HEK293T (cell line): ENCODE results near the gene SPRYD3.
A peak's percentile ranks its signal among the peaks of the same experiment; 100 is the strongest.

Source experiments
- CTCF ChIA-PET: fragments of 350-600 bp; formaldehyde crosslinking; extraction: SDS; loops from one replicate; lab custom pipeline; 2021; ENCODE audit warnings: antibody characterized with exemption, inconsistent platforms; lab: Yijun Ruan, JAX
- POLR2A ChIA-PET: fragments of 350-600 bp; formaldehyde crosslinking; extraction: SDS; loops from one replicate; lab custom pipeline; 2020; ENCODE audit warnings: antibody characterized with exemption, inconsistent platforms; lab: Yijun Ruan, JAX
- DNase-seq: peaks from one replicate; pipeline ENCODE4 v3.0.0; 2012; ENCODE audit warnings: mixed read lengths; ENCODE audit errors: extremely low spot score
- ARNT ChIP-seq: fragments of 450-650 bp; IDR thresholded peaks from 2 replicates; pipeline ENCODE4 v1.6.1; 2017; ENCODE audit warnings: mild to moderate bottlenecking
- BHLHE40 ChIP-seq: fragments of 450-650 bp; IDR thresholded peaks from 2 replicates; pipeline ENCODE4 v1.6.1; 2016; ENCODE audit warnings: mild to moderate bottlenecking, moderate library complexity, borderline replicate concordance
- CTBP1 ChIP-seq: fragments of 450-650 bp; IDR thresholded peaks from 2 replicates; pipeline ENCODE4 v1.6.1; 2016; ENCODE audit warnings: borderline replicate concordance
- ELF4 ChIP-seq: fragments of 450-650 bp; IDR thresholded peaks from 2 replicates; pipeline ENCODE4 v1.6.1; 2017; ENCODE audit warnings: antibody characterized with exemption
- FOXA1 ChIP-seq: fragments of 450-650 bp; IDR thresholded peaks from 2 replicates; pipeline ENCODE4 v1.6.1; 2016; ENCODE audit warnings: mild to moderate bottlenecking
- FOXK2 ChIP-seq: fragments of 450-650 bp; IDR thresholded peaks from 2 replicates; pipeline ENCODE4 v1.6.1; 2016; ENCODE audit warnings: mild to moderate bottlenecking
- FOXM1 ChIP-seq: fragments of 450-650 bp; IDR thresholded peaks from 2 replicates; pipeline ENCODE4 v1.6.1; 2017; ENCODE audit warnings: mild to moderate bottlenecking, borderline replicate concordance
- HDGF ChIP-seq: fragments of 450-650 bp; IDR thresholded peaks from 2 replicates; pipeline ENCODE4 v1.6.1; 2017; ENCODE audit warnings: antibody characterized with exemption, borderline replicate concordance
- L3MBTL2 ChIP-seq: fragments of 450-650 bp; conservative IDR thresholded peaks from 2 replicates; pipeline ENCODE4 v1.6.1; 2016; ENCODE audit warnings: mild to moderate bottlenecking
- LEF1 ChIP-seq: fragments of 450-650 bp; IDR thresholded peaks from 2 replicates; pipeline ENCODE4 v1.6.1; 2017; ENCODE audit warnings: mild to moderate bottlenecking, borderline replicate concordance
- NFRKB ChIP-seq: fragments of 450-650 bp; IDR thresholded peaks from 2 replicates; pipeline ENCODE4 v1.6.1; 2016; ENCODE audit warnings: mild to moderate bottlenecking, moderate library complexity
- PKNOX1 ChIP-seq: fragments of 450-650 bp; IDR thresholded peaks from 2 replicates; pipeline ENCODE4 v1.6.1; 2016
- SP1 ChIP-seq: fragments of 450-650 bp; IDR thresholded peaks from 2 replicates; pipeline ENCODE4 v1.6.1; 2017
- SUZ12 ChIP-seq: fragments of 450-650 bp; IDR thresholded peaks from 2 replicates; pipeline ENCODE4 v1.6.1; 2016; ENCODE audit warnings: mild to moderate bottlenecking
- TARDBP ChIP-seq: fragments of 450-650 bp; IDR thresholded peaks from 2 replicates; pipeline ENCODE4 v1.6.1; 2016
- ZNF384 ChIP-seq: fragments of 450-650 bp; IDR thresholded peaks from 2 replicates; pipeline ENCODE4 v1.6.1; 2016

The SPRYD3 gene

DNA sequence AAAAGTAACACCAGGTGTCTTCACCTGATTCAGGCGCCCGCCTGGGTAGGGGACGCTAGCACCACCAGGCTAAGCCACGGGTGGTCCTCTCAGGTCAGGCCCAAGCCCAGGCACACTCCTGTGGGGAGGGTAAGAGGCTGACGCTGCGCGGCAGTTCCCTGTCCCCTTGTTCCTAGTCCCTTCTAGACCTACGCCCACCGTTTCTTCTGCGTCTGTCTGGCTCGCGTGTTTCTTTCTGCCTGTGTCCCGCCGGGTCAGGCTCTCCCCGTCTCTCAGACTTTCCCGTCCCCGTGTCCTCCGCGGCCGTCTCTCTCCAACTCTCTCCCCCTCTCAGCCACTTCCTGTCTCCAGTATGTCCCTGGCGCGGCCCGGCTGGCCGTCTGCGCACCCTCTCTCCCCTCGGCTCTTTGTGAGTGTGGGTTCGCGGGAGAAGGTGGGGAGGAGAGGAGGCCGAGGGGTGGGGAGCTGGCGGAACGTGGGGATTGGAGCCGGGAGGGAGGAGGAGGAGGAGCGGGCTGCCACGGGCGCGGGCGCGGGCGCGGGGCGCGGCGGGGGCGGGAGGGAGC, 32.5 kb downstream of the SPRYD3 start:
- TF ChIP-seq SUZ12 (no peak), ARNT (no peak), CTBP1 (no peak), HDGF (no peak), FOXA1 (no peak), PKNOX1 (no peak), NFRKB (no peak), BHLHE40 (no peak), SP1 (no peak), ZNF384 (no peak), L3MBTL2 (no peak; the same call in 1 of the 2 replicates), ELF4 (no peak)
- DNase-seq = peak; percentile 34
- POLR2A ChIA-PET = interaction anchor here (0.9 to 2.7 kb wide), 5 partner anchors 9 to 51 kb away, joined by 3 to 21 read pairs (median 4); partner anchors contain the start of genes EIF4B, IGFBP6 and SPRYD3
- CTCF ChIA-PET = interaction anchor here (1.4 to 1.8 kb wide), 5 partner anchors 9 to 275 kb away, joined by 4 to 10 read pairs (median 5); partner anchors contain the start of gene AAAS

DNA sequence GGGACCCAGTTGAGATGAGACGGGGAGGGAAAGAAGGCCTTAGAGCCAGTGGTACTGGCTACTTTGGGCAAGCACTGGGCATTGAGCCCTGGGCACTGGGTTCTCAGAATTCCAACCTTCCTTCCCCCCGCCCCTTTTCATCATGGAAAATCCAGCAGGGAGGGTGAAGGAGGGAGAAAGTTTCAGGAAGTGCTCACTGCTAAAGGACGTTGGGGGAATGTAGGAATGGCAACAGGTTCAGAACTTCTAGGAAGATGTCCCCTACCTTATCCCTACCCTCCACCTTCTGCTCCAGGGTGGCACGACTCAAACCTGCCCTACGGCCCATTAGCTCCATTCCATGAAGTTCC, 33.5 kb downstream of the SPRYD3 start:
- ChIA-PET CTCF (no interaction called here), POLR2A (interaction anchor here (0.8 to 1.0 kb wide), 2 partner anchors 34 to 40 kb away, joined by 4 read pairs; partner anchors contain the start of genes EIF4B and SPRYD3)
- TF ChIP-seq FOXM1 (no peak), BHLHE40 (no peak), PKNOX1 (no peak), FOXK2 (no peak), CTBP1 (no peak), HDGF (no peak), ELF4 (no peak), TARDBP (no peak), ARNT (no peak), SUZ12 (no peak), ZNF384 (no peak), LEF1 (no peak), NFRKB (no peak), FOXA1 (no peak), SP1 (no peak), L3MBTL2 (no peak)
- no peak for DNase-seq

GRCh38 chr12:53044896-53045695, 34.1 kb downstream of the SPRYD3 start:
- no peak for TF ChIP-seq SP1
- no peak for TF ChIP-seq CTBP1
- no peak for TF ChIP-seq BHLHE40
- no peak for TF ChIP-seq ARNT
- no peak for TF ChIP-seq L3MBTL2
- no peak for TF ChIP-seq PKNOX1
- no peak for TF ChIP-seq NFRKB
- no peak for TF ChIP-seq ELF4
- no peak for TF ChIP-seq FOXM1
- no peak for TF ChIP-seq TARDBP
- CTCF ChIA-PET = no interaction called here
- DNase-seq = no peak
- POLR2A ChIA-PET = interaction anchor here (1.3 kb wide), 1 partner anchor 39 kb away, joined by 4 read pairs; the partner anchor contains the start of gene EIF4B

GRCh38 chr12:53044052-53044581, 35.1 kb downstream of the SPRYD3 start:
- DNase-seq = no peak
- ChIA-PET POLR2A (interaction anchor here (1.1 to 1.5 kb wide), 3 partner anchors 11 to 38 kb away, joined by 4 to 5 read pairs (median 4); partner anchors contain the start of genes EIF4B and SPRYD3), CTCF (interaction anchor here (1.1 kb wide), 1 partner anchor 9 kb away, joined by 3 read pairs; no protein-coding TSS in a partner anchor)
- TF ChIP-seq LEF1 (no peak), ELF4 (no peak), FOXM1 (no peak), SP1 (no peak), TARDBP (no peak), L3MBTL2 (no peak), ZNF384 (no peak), PKNOX1 (no peak), HDGF (no peak), FOXK2 (no peak), SUZ12 (no peak), BHLHE40 (no peak), ARNT (no peak), FOXA1 (no peak), NFRKB (no peak), CTBP1 (no peak)
